CD14-positive monocyte (primary cell): ENCODE measurements around the gene TENM3. TPM values are rescaled to one million over a fixed set of nuclear protein-coding genes. Genes with fewer than 3 reads are reported as not detected.

ENCODE experiments used
- DNase-seq, 3 donors: peaks; one replicate each; pipeline ENCODE4 v3.0.0-alpha.2; 2011 to 2022
- H2AFZ ChIP-seq: 2 replicates; pipeline ENCODE4 v1.6.0; 2012; ENCODE audit warnings: mild to moderate bottlenecking, low read depth, low read length, inconsistent platforms; ENCODE audit not compliant: insufficient read depth, poor library complexity, severe bottlenecking
- H3K27ac ChIP-seq, 2 donors: 1 replicate in 1 of 2; 2 replicates in 1 of 2; pipeline ENCODE4 v1.5.1; 2012 to 2013; ENCODE audit warnings: low read length in 2 of 2, control low read depth in 1 of 2, inconsistent platforms in 1 of 2, low read depth in 1 of 2, mild to moderate bottlenecking in 1 of 2
- H3K27me3 ChIP-seq, 2 donors: one replicate each; pipeline versions ENCODE4 v1.6.0 to v1.6.1; 2011 to 2013; ENCODE audit warnings: low read length in 2 of 2; ENCODE audit not compliant: control insufficient read depth in 2 of 2, insufficient read depth in 2 of 2
- H3K36me3 ChIP-seq, 2 donors: replicated peaks in 1 of 2; 1 replicate in 1 of 2; 2 replicates in 1 of 2; pipeline versions ENCODE4 v1.5.1 to v1.6.1; 2012 to 2013; ENCODE audit warnings: low read length in 2 of 2, control low read depth in 1 of 2, inconsistent platforms in 1 of 2, mild to moderate bottlenecking in 1 of 2; ENCODE audit not compliant: insufficient read depth in 2 of 2, control insufficient read depth in 1 of 2
- H3K4me1 ChIP-seq, 2 donors: 1 replicate in 1 of 2; 2 replicates in 1 of 2; pipeline versions ENCODE4 v1.5.1 to v1.6.1; 2012 to 2013; ENCODE audit warnings: low read length in 2 of 2, control low read depth in 1 of 2, inconsistent platforms in 1 of 2, mild to moderate bottlenecking in 1 of 2, moderate library complexity in 1 of 2; ENCODE audit not compliant: insufficient read depth in 2 of 2, control insufficient read depth in 1 of 2
- H3K4me2 ChIP-seq: replicated peaks from 2 replicates; pipeline ENCODE3; 2012; ENCODE audit warnings: low read length, moderate library complexity, mild to moderate bottlenecking; ENCODE audit not compliant: poor library complexity, severe bottlenecking; ENCODE audit errors: extremely low read depth
- H3K4me3 ChIP-seq, 3 experiments: fragments of 200-600 bp in 1 of 3; sonication (generic) in 1 of 3; replicated peaks in 1 of 3; 1 replicate in 2 of 3; 2 replicates in 1 of 3; pipeline ENCODE4 v1.5.1; 2011 to 2013; ENCODE audit warnings: low read length in 3 of 3, mild to moderate bottlenecking in 3 of 3, control low read depth in 2 of 3, low read depth in 2 of 3, inconsistent platforms in 1 of 3, moderate library complexity in 1 of 3
- H3K79me2 ChIP-seq: 2 replicates; pipeline ENCODE4 v1.6.0; 2012; ENCODE audit warnings: mild to moderate bottlenecking, control low read depth, inconsistent platforms, low read length, moderate library complexity; ENCODE audit not compliant: insufficient read depth
- H3K9ac ChIP-seq: 2 replicates; pipeline ENCODE4 v1.6.0; 2017; ENCODE audit warnings: low read length, mild to moderate bottlenecking; ENCODE audit not compliant: insufficient read depth, poor library complexity, severe bottlenecking
- H3K9me3 ChIP-seq, 2 donors: replicated peaks in 1 of 2; 1 replicate in 1 of 2; 2 replicates in 1 of 2; pipeline versions ENCODE4 v1.5.1 to v1.6.1; 2012 to 2013; ENCODE audit warnings: low read length in 2 of 2, control low read depth in 1 of 2; ENCODE audit not compliant: control insufficient read depth in 1 of 2, insufficient read depth in 1 of 2
- H4K20me1 ChIP-seq: 2 replicates; pipeline ENCODE4 v1.6.0; 2012; ENCODE audit warnings: mild to moderate bottlenecking, low read length, control low read depth, moderate library complexity; ENCODE audit not compliant: insufficient read depth
- H3K27ac Mint-ChIP-seq, 7 donors: one replicate each; pipeline ENCODE4 v1.8.0; 2020; ENCODE audit warnings: mild to moderate bottlenecking in 7 of 7, mixed read lengths in 7 of 7, moderate library complexity in 6 of 7, inconsistent platforms in 2 of 7
- H3K27me3 Mint-ChIP-seq, 3 donors: one replicate each; pipeline ENCODE4 v1.8.0; 2021 to 2022; ENCODE audit warnings: low read depth in 3 of 3, mild to moderate bottlenecking in 3 of 3, mixed read lengths in 3 of 3, moderate library complexity in 3 of 3, inconsistent platforms in 1 of 3
- H3K36me3 Mint-ChIP-seq, 2 donors: one replicate each; pipeline ENCODE4 v1.8.0; 2020; ENCODE audit warnings: mixed read lengths in 2 of 2, inconsistent platforms in 1 of 2, mild to moderate bottlenecking in 1 of 2
- H3K4me1 Mint-ChIP-seq: one replicate; pipeline ENCODE4 v1.8.0; 2020; ENCODE audit warnings: mild to moderate bottlenecking, mixed read lengths
- H3K4me3 Mint-ChIP-seq, 2 donors: one replicate each; pipeline ENCODE4 v1.8.0; 2020; ENCODE audit warnings: mild to moderate bottlenecking in 2 of 2, mixed read lengths in 2 of 2, moderate library complexity in 1 of 2
- H3K9me3 Mint-ChIP-seq, 7 donors: one replicate each; pipeline ENCODE4 v1.8.0; 2020 to 2022; ENCODE audit warnings: mixed read lengths in 7 of 7, mild to moderate bottlenecking in 6 of 7, moderate library complexity in 6 of 7, inconsistent platforms in 2 of 7
- CTCF ChIP-seq: fragments of 200-600 bp; IDR thresholded peaks from one replicate; pipeline ENCODE4 v1.8.0; 2022; ENCODE audit warnings: antibody characterized with exemption, mild to moderate bottlenecking
- WGBS: methylation state at CpG from one replicate; pipeline ENCODE4 v1.1.5; 2013; ENCODE audit warnings: missing lambda C conversion rate; ENCODE audit not compliant: insufficient coverage; 5-methylcytosine and 5-hydroxymethylcytosine counted together
- intact Hi-C, 2 donors: fragments of 100-400 bp; cut with micrococcal nuclease; formaldehyde crosslinking; loops; one replicate each; pipeline versions ENCODE4 v1.15.0 to v1.15.1; 2023
- polyA plus RNA-seq, 3 donors: library from polyadenylated mRNA; depleted of rRNA in 1 of 3; unstranded in 2 of 3; stranded (reverse) in 1 of 3; fragments of 300-500 nt in 2 of 3; fragments of >200 nt in 1 of 3; fragmentation: Illumina TruSeq in 2 of 3; gene quantifications; 1 replicate in 2 of 3; 2 replicates in 1 of 3; pipeline ENCODE4 v1.2.3, GENCODE V29; 2012 to 2021

TENM3 gene
- polyA plus RNA-seq, 3 donors = not detected

GRCh38 chr4:182724414-182724813 lies 481.2 kb downstream of the TENM3 start:
- no peak overlapping the region for H3K9ac ChIP-seq
- no peak overlapping the region for H3K4me3 Mint-ChIP-seq
- TF ChIP-seq CTCF = no peak
- intact Hi-C loops = no loop called here
- H3K79me2 ChIP-seq = no peaks in the 10 kb centered on the region
- no peak overlapping the region for H2AFZ ChIP-seq
- H3K4me1 Mint-ChIP-seq = no peaks in the 10 kb centered on the region
- no peaks in the 10 kb centered on the region for H3K36me3 Mint-ChIP-seq
- no CpG with 5 or more reads among the region's 2 CpGs for WGBS
- H4K20me1 ChIP-seq = no peaks in the 10 kb centered on the region
- H3K27me3 Mint-ChIP-seq = peaks cover 0 to 3% (median 0%) of the 10 kb centered on the region in 3 donors
- H3K4me3 ChIP-seq = no peak overlapping the region
- H3K27ac ChIP-seq = no peak overlapping the region
- H3K9me3 Mint-ChIP-seq = peaks cover 0 to 3% (median 0%) of the 10 kb centered on the region in 7 donors
- no peaks in the 10 kb centered on the region for H3K27me3 ChIP-seq
- DNase-seq = no peak
- no peak overlapping the region for H3K4me2 ChIP-seq
- H3K4me1 ChIP-seq = no peaks in the 10 kb centered on the region
- H3K36me3 ChIP-seq = no peaks in the 10 kb centered on the region
- H3K27ac Mint-ChIP-seq = no peak overlapping the region
- no peaks in the 10 kb centered on the region for H3K9me3 ChIP-seq

GRCh38 chr4:182729516-182729915 lies 486.3 kb downstream of the TENM3 start:
- Histone ChIP-seq H3K4me3 (no peak overlapping the region), H2AFZ (no peak overlapping the region), H3K79me2 (no peaks in the 10 kb centered on the region), H4K20me1 (no peaks in the 10 kb centered on the region), H3K4me1 (no peaks in the 10 kb centered on the region), H3K27ac (no peak overlapping the region), H3K4me2 (no peak overlapping the region), H3K27me3 (no peaks in the 10 kb centered on the region), H3K9me3 (no peaks in the 10 kb centered on the region), H3K36me3 (no peaks in the 10 kb centered on the region), H3K9ac (no peak overlapping the region)
- Mint-ChIP-seq H3K36me3 (no peaks in the 10 kb centered on the region), H3K27ac (no peak overlapping the region), H3K4me1 (no peaks in the 10 kb centered on the region), H3K27me3 (peaks cover 0 to 2% (median 0%) of the 10 kb centered on the region in 3 donors), H3K9me3 (peaks cover 0 to 5% (median 2%) of the 10 kb centered on the region in 7 donors), H3K4me3 (no peak overlapping the region)
- intact Hi-C loops = no loop called here
- WGBS = 67% methylated on average over 1 of the region's 2 CpGs
- DNase-seq = no peak
- TF ChIP-seq CTCF = no peak
